ENCODE results near the gene SEPSECS. TPM values are rescaled to one million over a fixed set of nuclear protein-coding genes. Genes with fewer than 3 reads are reported as not detected.

SEPSECS gene
- total RNA-seq, 1 donor: 8.3 TPM

DNA sequence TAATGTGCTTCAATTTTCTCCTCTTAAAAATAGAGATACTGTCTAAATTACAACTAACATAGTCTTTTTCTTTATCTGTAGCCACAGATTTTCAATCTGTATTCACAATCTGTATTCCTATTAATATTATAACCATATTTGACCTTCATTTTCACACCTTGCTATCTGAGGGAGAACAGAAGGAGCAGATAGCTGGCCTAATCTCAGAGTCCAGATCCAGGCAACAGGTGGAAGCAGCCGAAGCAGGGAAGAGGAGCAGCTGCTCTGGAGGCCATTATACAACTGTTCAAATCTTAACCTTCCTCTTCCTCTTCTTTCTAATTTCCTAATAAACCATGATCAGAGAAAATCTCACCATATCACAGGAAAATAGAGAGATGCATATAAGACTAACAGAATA, 14.2 kb downstream of the SEPSECS start:
- Histone ChIP-seq H3K4me3 (ENCODE audit: insufficient read depth, low read length) (no peak overlapping the region), H3K79me2 (ENCODE audit: insufficient read depth, low read length) (no peaks in the 10 kb centered on the region), H3K4me1 (ENCODE audit: insufficient read depth, low read length) (no peaks in the 10 kb centered on the region), H3K4me2 (ENCODE audit: insufficient read depth, low read length) (no peak overlapping the region), H3K36me3 (ENCODE audit: insufficient read depth, low read length) (no peaks in the 10 kb centered on the region), H3K27me3 (ENCODE audit: insufficient read depth, low read length) (no peaks in the 10 kb centered on the region), H3K27ac (ENCODE audit: low read depth, low read length) (no peak overlapping the region), H3K9me3 (ENCODE audit: low read depth, low read length) (no peaks in the 10 kb centered on the region), H2AFZ (ENCODE audit: low read length) (no peak overlapping the region), H4K20me1 (ENCODE audit: insufficient read depth, low read length) (no peaks in the 10 kb centered on the region)
- TF ChIP-seq, protein P1, sequence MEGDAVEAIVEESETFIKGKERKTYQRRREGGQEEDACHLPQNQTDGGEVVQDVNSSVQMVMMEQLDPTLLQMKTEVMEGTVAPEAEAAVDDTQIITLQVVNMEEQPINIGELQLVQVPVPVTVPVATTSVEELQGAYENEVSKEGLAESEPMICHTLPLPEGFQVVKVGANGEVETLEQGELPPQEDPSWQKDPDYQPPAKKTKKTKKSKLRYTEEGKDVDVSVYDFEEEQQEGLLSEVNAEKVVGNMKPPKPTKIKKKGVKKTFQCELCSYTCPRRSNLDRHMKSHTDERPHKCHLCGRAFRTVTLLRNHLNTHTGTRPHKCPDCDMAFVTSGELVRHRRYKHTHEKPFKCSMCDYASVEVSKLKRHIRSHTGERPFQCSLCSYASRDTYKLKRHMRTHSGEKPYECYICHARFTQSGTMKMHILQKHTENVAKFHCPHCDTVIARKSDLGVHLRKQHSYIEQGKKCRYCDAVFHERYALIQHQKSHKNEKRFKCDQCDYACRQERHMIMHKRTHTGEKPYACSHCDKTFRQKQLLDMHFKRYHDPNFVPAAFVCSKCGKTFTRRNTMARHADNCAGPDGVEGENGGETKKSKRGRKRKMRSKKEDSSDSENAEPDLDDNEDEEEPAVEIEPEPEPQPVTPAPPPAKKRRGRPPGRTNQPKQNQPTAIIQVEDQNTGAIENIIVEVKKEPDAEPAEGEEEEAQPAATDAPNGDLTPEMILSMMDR (IDR thresholded peaks at IDR 0.05; ENCODE audit: extremely low read depth, low read depth, low read length): no peak
- DNase-seq (ENCODE audit: insufficient read length, low spot score, missing footprints): no peak

DNA sequence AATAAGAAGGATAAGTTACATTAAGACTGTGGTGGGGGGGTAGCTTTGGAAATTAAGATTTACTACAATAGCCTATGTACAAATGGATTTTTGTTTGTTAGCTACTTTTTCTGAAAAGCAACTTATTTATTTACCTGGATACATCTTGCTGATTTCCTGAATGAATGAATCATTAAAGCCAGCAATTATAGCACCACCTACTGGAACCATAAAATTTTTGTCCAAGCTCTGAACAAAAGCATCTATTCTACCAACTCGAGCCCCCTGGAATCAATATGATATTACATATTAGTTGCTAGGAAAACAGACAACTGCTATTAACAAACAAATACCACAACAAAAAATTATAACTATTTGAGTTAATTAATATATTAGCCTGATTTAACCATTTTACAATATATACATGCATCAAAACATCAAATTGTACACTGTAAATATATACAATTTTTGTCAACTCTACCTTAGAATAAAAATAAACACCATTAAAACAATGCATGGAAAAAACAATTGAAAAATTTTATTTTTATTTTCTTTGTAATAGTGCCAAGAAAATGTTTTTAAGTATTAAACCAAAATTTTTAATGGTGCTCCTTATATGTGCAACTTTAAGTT, 15.3 kb downstream of the SEPSECS start:
- no peaks in the 10 kb centered on the region for H3K36me3 ChIP-seq (ENCODE audit: insufficient read depth, low read length)
- no peaks in the 10 kb centered on the region for H3K27me3 ChIP-seq (ENCODE audit: insufficient read depth, low read length)
- no peak for DNase-seq (ENCODE audit: insufficient read length, low spot score, missing footprints)
- TF ChIP-seq, protein P1 (IDR thresholded peaks at IDR 0.05; ENCODE audit: extremely low read depth, low read depth, low read length): peak; percentile 72
- no peak overlapping the region for H2AFZ ChIP-seq (ENCODE audit: low read length)
- H3K4me1 ChIP-seq (ENCODE audit: insufficient read depth, low read length): no peaks in the 10 kb centered on the region
- no peaks in the 10 kb centered on the region for H3K9me3 ChIP-seq (ENCODE audit: low read depth, low read length)
- no peaks in the 10 kb centered on the region for H4K20me1 ChIP-seq (ENCODE audit: insufficient read depth, low read length)
- no peak overlapping the region for H3K4me2 ChIP-seq (ENCODE audit: insufficient read depth, low read length)
- H3K4me3 ChIP-seq (ENCODE audit: insufficient read depth, low read length): no peak overlapping the region
- H3K27ac ChIP-seq (ENCODE audit: low read depth, low read length): no peak overlapping the region
- no peaks in the 10 kb centered on the region for H3K79me2 ChIP-seq (ENCODE audit: insufficient read depth, low read length)

DNA sequence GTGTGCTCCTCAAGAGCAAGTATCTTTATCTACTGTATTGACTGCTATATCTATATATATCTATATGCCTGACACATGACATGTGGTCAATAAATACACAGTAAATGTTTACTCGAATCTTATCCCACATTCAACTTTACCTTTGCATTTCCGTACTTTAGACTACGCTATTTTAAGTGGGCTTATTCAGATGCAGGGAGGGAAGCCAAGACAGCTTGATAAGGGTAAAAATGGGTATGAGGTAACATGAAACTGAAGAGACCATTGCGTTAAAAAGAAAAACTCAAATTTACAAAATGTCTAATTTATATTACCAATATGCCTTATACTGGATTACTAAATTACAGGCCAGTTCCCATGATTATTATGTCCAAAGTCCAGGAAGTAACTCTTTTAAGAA, 17.8 kb downstream of the SEPSECS start:
- H3K79me2 ChIP-seq (ENCODE audit: insufficient read depth, low read length): no peaks in the 10 kb centered on the region
- no peak overlapping the region for H3K27ac ChIP-seq (ENCODE audit: low read depth, low read length)
- H4K20me1 ChIP-seq (ENCODE audit: insufficient read depth, low read length): no peaks in the 10 kb centered on the region
- H3K36me3 ChIP-seq (ENCODE audit: insufficient read depth, low read length): no peaks in the 10 kb centered on the region
- no peaks in the 10 kb centered on the region for H3K4me1 ChIP-seq (ENCODE audit: insufficient read depth, low read length)
- no peak overlapping the region for H2AFZ ChIP-seq (ENCODE audit: low read length)
- H3K4me2 ChIP-seq (ENCODE audit: insufficient read depth, low read length): no peak overlapping the region
- no peaks in the 10 kb centered on the region for H3K9me3 ChIP-seq (ENCODE audit: low read depth, low read length)
- no peak overlapping the region for H3K4me3 ChIP-seq (ENCODE audit: insufficient read depth, low read length)
- TF ChIP-seq, protein P1 (IDR thresholded peaks at IDR 0.05; ENCODE audit: extremely low read depth, low read depth, low read length): no peak
- no peak for DNase-seq (ENCODE audit: insufficient read length, low spot score, missing footprints)
- no peaks in the 10 kb centered on the region for H3K27me3 ChIP-seq (ENCODE audit: insufficient read depth, low read length)

GRCh38 chr4:25141592-25141991, 18.7 kb downstream of the SEPSECS start:
- no peak for DNase-seq (ENCODE audit: insufficient read length, low spot score, missing footprints)
- H3K4me3 ChIP-seq (ENCODE audit: insufficient read depth, low read length): no peak overlapping the region
- H3K36me3 ChIP-seq (ENCODE audit: insufficient read depth, low read length): no peaks in the 10 kb centered on the region
- no peaks in the 10 kb centered on the region for H3K9me3 ChIP-seq (ENCODE audit: low read depth, low read length)
- no peaks in the 10 kb centered on the region for H3K4me1 ChIP-seq (ENCODE audit: insufficient read depth, low read length)
- TF ChIP-seq, protein P1 (IDR thresholded peaks at IDR 0.05; ENCODE audit: extremely low read depth, low read depth, low read length): no peak
- no peak overlapping the region for H3K4me2 ChIP-seq (ENCODE audit: insufficient read depth, low read length)
- no peaks in the 10 kb centered on the region for H3K27me3 ChIP-seq (ENCODE audit: insufficient read depth, low read length)
- no peaks in the 10 kb centered on the region for H4K20me1 ChIP-seq (ENCODE audit: insufficient read depth, low read length)
- no peaks in the 10 kb centered on the region for H3K79me2 ChIP-seq (ENCODE audit: insufficient read depth, low read length)
- H2AFZ ChIP-seq (ENCODE audit: low read length): no peak overlapping the region
- H3K27ac ChIP-seq (ENCODE audit: low read depth, low read length): no peak overlapping the region

Measured in osteoblast (primary cell).